MCF 10A (cell line): ENCODE data around the gene TAAR2. TPM values are rescaled to one million over a fixed set of nuclear protein-coding genes. Genes with fewer than 3 reads are reported as not detected.

ENCODE experiments used
- BruUV-seq: library from RNA; stranded (reverse); fragments of 400-500 nt; replicated peaks from 2 replicates; lab custom pipeline; 2021; lab: Mats Ljungman, UMichigan
- CTCF ChIA-PET: fragments of 300-600 bp; sonication (Branson Sonifier 250); formaldehyde crosslinking; extraction: SDS; loops from one replicate; lab custom pipeline; 2021; ENCODE audit warnings: antibody characterized with exemption, inconsistent platforms; lab: Yijun Ruan, JAX
- POLR2A ChIA-PET: fragments of 300-600, 350-650 bp; sonication (Branson Sonifier 250); formaldehyde crosslinking; extraction: SDS; loops from one replicate; lab custom pipeline; 2020; ENCODE audit warnings: antibody characterized with exemption, inconsistent platforms; lab: Yijun Ruan, JAX
- DNase-seq: peaks from one replicate; pipeline ENCODE4 v3.0.0-alpha.2; 2018; ENCODE audit not compliant: unreplicated experiment
- H3K27ac Mint-ChIP-seq: one replicate; pipeline ENCODE4 v1.8.0; 2022; ENCODE audit warnings: mild to moderate bottlenecking, low read depth, mixed read lengths; ENCODE audit not compliant: unreplicated experiment
- H3K27me3 Mint-ChIP-seq: one replicate; pipeline ENCODE4 v1.8.0; 2022; ENCODE audit warnings: mixed read lengths; ENCODE audit not compliant: insufficient read depth, unreplicated experiment
- H3K36me3 Mint-ChIP-seq: one replicate; pipeline ENCODE4 v1.8.0; 2022; ENCODE audit warnings: mild to moderate bottlenecking, moderate library complexity, mixed read lengths; ENCODE audit not compliant: insufficient read depth, unreplicated experiment
- H3K4me1 Mint-ChIP-seq: one replicate; pipeline ENCODE4 v1.8.0; 2022; ENCODE audit warnings: mixed read lengths; ENCODE audit not compliant: insufficient read depth, unreplicated experiment
- H3K4me3 Mint-ChIP-seq: one replicate; pipeline ENCODE4 v1.8.0; 2022; ENCODE audit warnings: mild to moderate bottlenecking, moderate library complexity, mixed read lengths; ENCODE audit not compliant: unreplicated experiment
- H3K9me3 Mint-ChIP-seq: one replicate; pipeline ENCODE4 v1.8.0; 2022; ENCODE audit warnings: mixed read lengths; ENCODE audit not compliant: unreplicated experiment
- intact Hi-C: fragments of 100-400 bp; cut with micrococcal nuclease; formaldehyde crosslinking; loops from 2 replicates; pipeline ENCODE4 v1.14.1; 2022
- total RNA-seq: library from RNA; stranded (reverse); gene quantifications from 2 replicates; pipeline ENCODE4 v1.2.3, GENCODE V29; 2022
- TF ChIP-seq, protein P1 (sequence below): fragments of 200-600 bp; IDR thresholded peaks from one replicate; pipeline ENCODE4 v1.8.0; 2022; ENCODE audit warnings: antibody characterized with exemption, mild to moderate bottlenecking; ENCODE audit not compliant: unreplicated experiment

Gene TAAR2
- total RNA-seq, 1 experiment from 2014 or later, result not detected

DNA sequence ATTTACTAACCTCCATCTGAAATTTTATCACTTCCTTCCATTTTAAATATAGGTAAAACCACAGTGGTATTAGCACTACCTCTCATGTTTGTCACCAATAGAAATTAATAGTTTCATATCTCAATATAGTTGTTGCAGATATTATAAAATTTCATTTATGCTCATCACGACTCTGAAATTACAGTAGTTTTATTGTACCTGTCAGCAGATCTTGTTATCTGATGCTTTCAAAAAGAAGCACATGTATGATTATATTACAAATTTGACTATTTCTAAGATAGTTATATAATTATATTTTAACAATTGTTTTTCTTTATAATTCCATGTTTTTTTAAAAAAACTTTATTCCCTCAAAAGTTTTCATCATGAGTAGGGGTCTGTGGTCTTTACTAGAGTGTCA, 39.4 kb downstream of the TAAR2 start:
- H3K4me1 Mint-ChIP-seq, result no peaks in the 10 kb centered on the region
- H3K9me3 Mint-ChIP-seq, result no peaks in the 10 kb centered on the region
- peaks cover 92% of the 10 kb centered on the region for H3K27me3 Mint-ChIP-seq
- intact Hi-C loops, result no loop called here
- TF ChIP-seq, protein P1, sequence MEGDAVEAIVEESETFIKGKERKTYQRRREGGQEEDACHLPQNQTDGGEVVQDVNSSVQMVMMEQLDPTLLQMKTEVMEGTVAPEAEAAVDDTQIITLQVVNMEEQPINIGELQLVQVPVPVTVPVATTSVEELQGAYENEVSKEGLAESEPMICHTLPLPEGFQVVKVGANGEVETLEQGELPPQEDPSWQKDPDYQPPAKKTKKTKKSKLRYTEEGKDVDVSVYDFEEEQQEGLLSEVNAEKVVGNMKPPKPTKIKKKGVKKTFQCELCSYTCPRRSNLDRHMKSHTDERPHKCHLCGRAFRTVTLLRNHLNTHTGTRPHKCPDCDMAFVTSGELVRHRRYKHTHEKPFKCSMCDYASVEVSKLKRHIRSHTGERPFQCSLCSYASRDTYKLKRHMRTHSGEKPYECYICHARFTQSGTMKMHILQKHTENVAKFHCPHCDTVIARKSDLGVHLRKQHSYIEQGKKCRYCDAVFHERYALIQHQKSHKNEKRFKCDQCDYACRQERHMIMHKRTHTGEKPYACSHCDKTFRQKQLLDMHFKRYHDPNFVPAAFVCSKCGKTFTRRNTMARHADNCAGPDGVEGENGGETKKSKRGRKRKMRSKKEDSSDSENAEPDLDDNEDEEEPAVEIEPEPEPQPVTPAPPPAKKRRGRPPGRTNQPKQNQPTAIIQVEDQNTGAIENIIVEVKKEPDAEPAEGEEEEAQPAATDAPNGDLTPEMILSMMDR, result no peak
- H3K4me3 Mint-ChIP-seq, result no peak overlapping the region
- BruUV-seq, result no TSS peak
- POLR2A ChIA-PET, result no interaction called here
- H3K36me3 Mint-ChIP-seq, result no peaks in the 10 kb centered on the region
- CTCF ChIA-PET, result no interaction called here
- no peak for DNase-seq
- H3K27ac Mint-ChIP-seq, result no peak overlapping the region

GRCh38 chr6:132571774-132572173, 52.3 kb downstream of the TAAR2 start:
- H3K27me3 Mint-ChIP-seq, result peaks cover 94% of the 10 kb centered on the region
- H3K9me3 Mint-ChIP-seq, result no peaks in the 10 kb centered on the region
- no peak for DNase-seq
- no peak overlapping the region for H3K27ac Mint-ChIP-seq
- no peaks in the 10 kb centered on the region for H3K36me3 Mint-ChIP-seq
- no peak overlapping the region for H3K4me3 Mint-ChIP-seq
- TF ChIP-seq, protein P1, result no peak
- intact Hi-C loops, result no loop called here
- BruUV-seq, result no TSS peak
- POLR2A ChIA-PET, result no interaction called here
- CTCF ChIA-PET, result interaction anchor here (0.8 kb wide), 1 partner anchor 97 kb away, joined by 3 read pairs; no protein-coding TSS in a partner anchor
- H3K4me1 Mint-ChIP-seq, result no peaks in the 10 kb centered on the region

GRCh38 chr6:132570221-132570777, 53.8 kb downstream of the TAAR2 start, which contains the start of gene TAAR6:
Gene TAAR6, plus strand, starts transcription at chr6:132570322. Its CDS starts 0 bp downstream, at chr6:132570322.
- H3K9me3 Mint-ChIP-seq, result no peaks in the 10 kb centered on the region
- TF ChIP-seq, protein P1, result no peak
- no peaks in the 10 kb centered on the region for H3K4me1 Mint-ChIP-seq
- H3K4me3 Mint-ChIP-seq, result no peak within 1 kb of the TSS
- POLR2A ChIA-PET, result interaction anchor here (0.6 kb wide), 1 partner anchor 500 kb away, joined by 5 read pairs; no protein-coding TSS in a partner anchor
- H3K27ac Mint-ChIP-seq, result no peak within 1 kb of the TSS
- H3K27me3 Mint-ChIP-seq, result peaks cover 95% of the 10 kb centered on the region
- intact Hi-C loops, result no loop called here
- no peaks in the 10 kb centered on the region for H3K36me3 Mint-ChIP-seq
- no TSS peak for BruUV-seq
- CTCF ChIA-PET, result no interaction called here
- DNase-seq, result no peak

GRCh38 chr6:132569170-132569569, 54.9 kb downstream of the TAAR2 start:
- Mint-ChIP-seq H3K27me3 (peaks cover 100% of the 10 kb centered on the region), H3K4me1 (no peaks in the 10 kb centered on the region), H3K27ac (no peak overlapping the region), H3K4me3 (no peak overlapping the region), H3K9me3 (no peaks in the 10 kb centered on the region), H3K36me3 (no peaks in the 10 kb centered on the region)
- DNase-seq, result no peak
- intact Hi-C loops, result no loop called here
- TF ChIP-seq, protein P1, result no peak
- BruUV-seq, result no TSS peak
- ChIA-PET CTCF (no interaction called here), POLR2A (no interaction called here)
